K562 (cell line): ENCODE measurements around the gene NMT1. TPM values are rescaled to one million over a fixed set of nuclear protein-coding genes. Genes with fewer than 3 reads are reported as not detected.

Experiments
- ATAC-seq: fragments of 200-7000 bp; cut with Tn5 transposase; 3 replicates; pipeline ENCODE4 v1.9.1; 2020; ENCODE audit warnings: moderate library complexity
- BruUV-seq: library from RNA; stranded (reverse); fragments of 400-500 nt; replicated peaks from 2 replicates; lab custom pipeline; 2021; lab: Mats Ljungman, UMichigan
- CTCF ChIA-PET: fragments of 300-600 bp; formaldehyde crosslinking; extraction: SDS; loops from one replicate; lab custom pipeline; 2021; ENCODE audit warnings: low intra/inter-chr PET ratio; lab: Yijun Ruan, JAX
- POLR2A ChIA-PET: fragments of 300-600, 350-650 bp; sonication (Branson Sonifier 250); formaldehyde crosslinking; extraction: SDS; loops from one replicate; lab custom pipeline; 2021; ENCODE audit warnings: antibody characterized with exemption, inconsistent platforms; lab: Yijun Ruan, JAX
- DNase-seq, 4 experiments: peaks; one replicate each; pipeline versions ENCODE4 v3.0.0 to v3.0.0-alpha.2; 2011 to 2018; ENCODE audit warnings: low spot score in 3 of 4, mixed read lengths in 3 of 4; ENCODE audit errors: extremely low read depth in 1 of 4
- FAIRE-seq: peaks from 2 replicates; lab custom pipeline; 2011; peaks lifted over from hg19 to GRCh38; lab: Jason Lieb, UNC
- H2AFZ ChIP-seq: 2 replicates; pipeline ENCODE4 v1.6.0; 2011; ENCODE audit warnings: low read depth, low read length, control low read depth, inconsistent platforms
- H3K27ac ChIP-seq: fragments of 200-600 bp; 3 replicates; pipeline ENCODE4 v1.8.0; 2011; ENCODE audit warnings: low read depth, mild to moderate bottlenecking, control low read depth, inconsistent platforms, low read length, moderate library complexity, mixed read lengths; ENCODE audit errors: extremely low read depth
- H3K27me3 ChIP-seq, 2 experiments: fragments of 300-600 bp in 1 of 2; 2 replicates in 1 of 2; 3 replicates in 1 of 2; pipeline versions ENCODE4 v1.6.0 to v1.8.0; 2011; ENCODE audit warnings: inconsistent platforms in 2 of 2, low read length in 2 of 2, mild to moderate bottlenecking in 1 of 2, mixed read lengths in 1 of 2, moderate library complexity in 1 of 2; ENCODE audit not compliant: control insufficient read depth in 2 of 2, insufficient read depth in 2 of 2
- H3K36me3 ChIP-seq: fragments of 300-600 bp; 3 replicates; pipeline ENCODE4 v1.8.0; 2011; ENCODE audit warnings: mild to moderate bottlenecking, low read length, inconsistent platforms; ENCODE audit not compliant: control insufficient read depth, insufficient read depth
- H3K4me1 ChIP-seq, 2 experiments: fragments of 200-600 bp in 1 of 2; replicated peaks in 1 of 2; 2 replicates in 1 of 2; 3 replicates in 1 of 2; pipeline versions ENCODE4 v1.5.1 to v1.8.0; 2011; ENCODE audit warnings: inconsistent platforms in 2 of 2, low read length in 2 of 2, mild to moderate bottlenecking in 1 of 2, mixed read lengths in 1 of 2, moderate library complexity in 1 of 2; ENCODE audit not compliant: control insufficient read depth in 2 of 2, insufficient read depth in 2 of 2
- H3K4me2 ChIP-seq: 2 replicates; pipeline ENCODE4 v1.6.1; 2011; ENCODE audit warnings: low read length, control low read depth, inconsistent platforms, mixed read lengths; ENCODE audit not compliant: insufficient read depth
- H3K4me3 ChIP-seq: fragments of 200-600 bp; sonication (generic), shearing (Covaris generic); 2 replicates; pipeline ENCODE4 v1.5.1; 2016; ENCODE audit warnings: control low read depth, inconsistent platforms
- H3K79me2 ChIP-seq: fragments of 200-600 bp; 3 replicates; pipeline ENCODE4 v1.8.0; 2011; ENCODE audit warnings: low read length, inconsistent platforms; ENCODE audit not compliant: control insufficient read depth, insufficient read depth
- H3K9ac ChIP-seq, 2 experiments: 2 replicates each; pipeline versions ENCODE4 v1.6.0 to v1.6.1; 2011; ENCODE audit warnings: low read depth in 2 of 2, low read length in 2 of 2, control low read depth in 1 of 2, inconsistent platforms in 1 of 2, mild to moderate bottlenecking in 1 of 2, mixed read lengths in 1 of 2; ENCODE audit not compliant: insufficient read depth in 1 of 2
- H3K9me1 ChIP-seq: one replicate; pipeline ENCODE4 v1.6.0; 2011; ENCODE audit warnings: inconsistent platforms, mild to moderate bottlenecking, low read length, moderate library complexity; ENCODE audit not compliant: control insufficient read depth, insufficient read depth
- H3K9me3 ChIP-seq: replicated peaks from 2 replicates; pipeline ENCODE4 v1.5.1; 2011; ENCODE audit warnings: low read depth, low read length, inconsistent platforms; ENCODE audit not compliant: control insufficient read depth, insufficient read depth
- H4K20me1 ChIP-seq: replicated peaks from 2 replicates; pipeline ENCODE4 v1.6.1; 2011; ENCODE audit warnings: low read length, inconsistent platforms, mixed read lengths; ENCODE audit not compliant: control insufficient read depth, insufficient read depth
- ATF1 ChIP-seq, 2 experiments: fragments of 450-650 bp in 1 of 2; IDR thresholded peaks; 2 replicates each; pipeline ENCODE4 v1.6.1; 2016; ENCODE audit warnings: missing compliant biosample characterization in 1 of 2, missing genetic modification characterization in 1 of 2
- CCAR2 ChIP-seq: fragments of 200-400 bp; formaldehyde crosslinking; IDR thresholded peaks from 2 replicates; pipeline ENCODE4 v1.6.1; 2017; ENCODE audit warnings: mild to moderate bottlenecking, low read depth, low read length
- FOXM1 ChIP-seq, 2 experiments: fragments of 450-650 bp in 1 of 2; sonication (generic) in 1 of 2; formaldehyde crosslinking in 1 of 2; IDR thresholded peaks; 2 replicates each; pipeline versions ENCODE4 v1.6.1 to v1.9.0; 2017 to 2022; ENCODE audit warnings: low read depth in 2 of 2, mild to moderate bottlenecking in 2 of 2, missing genetic modification reagents in 1 of 2, moderate library complexity in 1 of 2
- GTF2F1 ChIP-seq: IDR thresholded peaks from 2 replicates; pipeline ENCODE4 v1.6.1; 2011; ENCODE audit warnings: low read depth, low read length, improper control_type of control experiment
- KDM4B ChIP-seq, 2 experiments: fragments of 450-650 bp in 1 of 2; sonication (generic) in 1 of 2; IDR thresholded peaks; 2 replicates each; pipeline ENCODE4 v1.6.1; 2016 to 2017; ENCODE audit warnings: borderline replicate concordance in 2 of 2, antibody characterized with exemption in 1 of 2, low read depth in 1 of 2, mild to moderate bottlenecking in 1 of 2
- KDM5B ChIP-seq: fragments of 200-600 bp; sonication (generic); IDR thresholded peaks from 2 replicates; pipeline ENCODE4 v1.6.1; 2012; ENCODE audit warnings: low read depth, mild to moderate bottlenecking, moderate library complexity, low read length, control low read depth, inconsistent platforms; ENCODE audit not compliant: insufficient replicate concordance
- NCOA4 ChIP-seq: fragments of 450-650 bp; IDR thresholded peaks from 2 replicates; pipeline ENCODE4 v1.6.1; 2018; ENCODE audit warnings: mild to moderate bottlenecking; ENCODE audit not compliant: partially characterized antibody
- PHB2 ChIP-seq: fragments of 450-650 bp; IDR thresholded peaks from 2 replicates; pipeline ENCODE4 v1.6.1; 2017; ENCODE audit warnings: low read depth
- POLR2G ChIP-seq: fragments of 200-400 bp; formaldehyde crosslinking; IDR thresholded peaks from 2 replicates; pipeline ENCODE4 v1.6.1; 2017; ENCODE audit warnings: low read depth, mild to moderate bottlenecking, antibody characterized with exemption, low read length, moderate library complexity
- SNAPC5 ChIP-seq: fragments of 250-450 bp; sonication (Bioruptor Pico); IDR thresholded peaks from 2 replicates; pipeline ENCODE4 v1.8.0; 2021; ENCODE audit warnings: moderate library complexity, mild to moderate bottlenecking, inconsistent platforms
- SRF ChIP-seq, 2 experiments: fragments of 250-450, 450-650 bp in 1 of 2; sonication (Bioruptor Pico) in 1 of 2; sonication (generic) in 1 of 2; formaldehyde crosslinking; IDR thresholded peaks; 2 replicates each; pipeline versions ENCODE4 v1.5.0 to v1.5.1; 2020 to 2022; ENCODE audit warnings: mild to moderate bottlenecking in 1 of 2, missing genetic modification reagents in 1 of 2
- TEAD1 ChIP-seq, 2 experiments: fragments of 450-650 bp in 1 of 2; sonication (generic) in 1 of 2; formaldehyde crosslinking; IDR thresholded peaks; 2 replicates each; pipeline versions ENCODE4 v1.4.0 to v1.8.0; 2020 to 2022; ENCODE audit warnings: mild to moderate bottlenecking in 2 of 2, missing genetic modification reagents in 1 of 2
- ZEB2 ChIP-seq: fragments of 450-650 bp; IDR thresholded peaks from 2 replicates; pipeline ENCODE4 v1.6.1; 2016
- ZKSCAN8 ChIP-seq: fragments of 200-800 bp; sonication (Bioruptor generic); IDR thresholded peaks from 2 replicates; pipeline ENCODE4 v1.6.1; 2016; ENCODE audit warnings: missing genetic modification characterization, missing compliant biosample characterization
- ZNF766 ChIP-seq: fragments of 200-800 bp; sonication (Bioruptor generic); conservative IDR thresholded peaks from 2 replicates; pipeline ENCODE4 v1.6.1; 2016; ENCODE audit warnings: missing genetic modification characterization, missing compliant biosample characterization
- WGBS: fragments of 100-300 bp; shearing (Covaris generic); methylation state at CpG from one replicate; pipeline ENCODE4 v1.1.6; 2016; ENCODE audit warnings: low coverage, mixed read lengths; ENCODE audit not compliant: insufficient coverage; ENCODE audit errors: missing lambda C conversion rate; 5-methylcytosine and 5-hydroxymethylcytosine counted together
- in situ Hi-C: fragments of 300-500 bp; cut with MboI; formaldehyde crosslinking; loops from 4 replicates; pipeline ENCODE4 v1.15.0; 2018; ENCODE audit warnings: inconsistent platforms, mixed read lengths
- intact Hi-C: fragments of 100-400 bp; cut with micrococcal nuclease; formaldehyde crosslinking; loops from 2 replicates; pipeline ENCODE4 v1.14.2; 2022
- polyA plus RNA-seq, 8 experiments: library from polyadenylated mRNA; depleted of rRNA in 4 of 8; stranded (reverse) in 5 of 8; unstranded in 3 of 8; fragments of >200 nt; fragmentation: Nextera tagmentation in 2 of 8; fragmentation: Illumina TruSeq in 1 of 8; extraction: Ambion mirVana in 2 of 8; extraction: Trizol in 1 of 8; gene quantifications; 2 replicates each; pipeline versions ENCODE4 v1.2.1 to v1.2.3, GENCODE V29; 2011 to 2014; ENCODE audit warnings: inconsistent platforms in 1 of 8, missing spikeins in 1 of 8
- total RNA-seq, 7 experiments: library from RNA; depleted of rRNA in 6 of 7; stranded (reverse); fragments of >200 nt in 6 of 7; fragmentation: Illumina TruSeq in 2 of 7; extraction: Trizol in 2 of 7; gene quantifications; 2 replicates each; pipeline versions ENCODE4 v1.2.1 to v1.2.3, GENCODE V29; 2011 to 2021; ENCODE audit warnings: low replicate concordance in 1 of 7

NMT1 gene
- total and polyA plus RNA-seq, 9 of the 15 experiments (the other 6 are each of a cell fraction or from before 2014, with no cell fraction given): 86.7 to 569 (median 213) TPM

- H3K4me3 ChIP-seq: no peak overlapping the region
- no peaks in the 10 kb centered on the region for H3K4me1 ChIP-seq
- ATAC-seq: no peak
- intact Hi-C loops (no loop called here), in situ Hi-C loops (no loop called here)
- H3K4me2 ChIP-seq: no peak overlapping the region
- CTCF ChIA-PET: interaction anchor here (0.7 kb wide), 1 partner anchor 181 kb away, joined by 3 read pairs; no protein-coding TSS in a partner anchor
- BruUV-seq: no TSS peak
- no peaks in the 10 kb centered on the region for H3K9me3 ChIP-seq
- no peaks in the 10 kb centered on the region for H3K27me3 ChIP-seq
- no peak overlapping the region for H2AFZ ChIP-seq
- no peak overlapping the region for H3K27ac ChIP-seq
- TF ChIP-seq FOXM1 (IDR thresholded peaks at IDR 0.05; ENCODE audit: low read depth) (no peak), FOXM1 (CRISPR knock-in tag; IDR thresholded peaks at IDR 0.05; ENCODE audit: low read depth) (no peak)
- H3K79me2 ChIP-seq: no peaks in the 10 kb centered on the region
- FAIRE-seq: no peak
- peaks cover 4% of the 10 kb centered on the region for H4K20me1 ChIP-seq
- 96% methylated on average over 7 of the region's 9 CpGs for WGBS
- no peak overlapping the region; a peak in 1 of 4 replicates for H3K9ac ChIP-seq
- no peak for DNase-seq
- POLR2A ChIA-PET: interaction anchor here (1.0 kb wide), 1 partner anchor 47 kb away, joined by 4 read pairs; no protein-coding TSS in a partner anchor
- no peaks in the 10 kb centered on the region for H3K9me1 ChIP-seq
- peaks cover 94% of the 10 kb centered on the region for H3K36me3 ChIP-seq
Measured at GRCh38 chr17:45101546-45101882, 40.4 kb downstream of the NMT1 start.

- H3K9me3 ChIP-seq: no peaks in the 10 kb centered on the region
- no peak overlapping the region for H3K4me2 ChIP-seq
- ChIA-PET CTCF (no interaction called here), POLR2A (interaction anchor here (0.6 to 1.8 kb wide), 2 partner anchors 10 to 70 kb away, joined by 3 to 5 read pairs; no protein-coding TSS in a partner anchor)
- H3K27me3 ChIP-seq: no peaks in the 10 kb centered on the region
- no peak for FAIRE-seq
- intact Hi-C loops: no loop called here
- peaks cover 10% of the 10 kb centered on the region for H4K20me1 ChIP-seq
- WGBS: 92% methylated on average over 12 of the region's 12 CpGs
- H3K36me3 ChIP-seq: peaks cover 94% of the 10 kb centered on the region
- H3K9me1 ChIP-seq: no peaks in the 10 kb centered on the region
- no peak overlapping the region for H2AFZ ChIP-seq
- no peak overlapping the region for H3K27ac ChIP-seq
- no peak overlapping the region; a peak in 1 of 4 replicates for H3K9ac ChIP-seq
- no TSS peak for BruUV-seq
- in situ Hi-C loops: no loop called here
- H3K4me1 ChIP-seq: no peaks in the 10 kb centered on the region
- DNase-seq: no peak
- ATAC-seq: no peak
- no peaks in the 10 kb centered on the region for H3K79me2 ChIP-seq
- H3K4me3 ChIP-seq: no peak overlapping the region
- TF ChIP-seq KDM4B (IDR thresholded peaks at IDR 0.05; ENCODE audit: borderline replicate concordance in 2 of 2, low read depth in 1 of 2) (no peak), SRF (CRISPR knock-in tag; IDR thresholded peaks at IDR 0.05) (no peak), TEAD1 (CRISPR knock-in tag; IDR thresholded peaks at IDR 0.05) (no peak), ZKSCAN8 (CRISPR knock-in tag) (no peak), KDM5B (no peak), NCOA4 (no peak), ZEB2 (no peak), ZNF766 (CRISPR knock-in tag) (no peak), GTF2F1 (no peak), SNAPC5 (CRISPR knock-in tag) (no peak), POLR2G (no peak), CCAR2 (no peak), ATF1 (CRISPR knock-in tag; IDR thresholded peaks at IDR 0.05) (no peak), ATF1 (tag; IDR thresholded peaks at IDR 0.05) (no peak), PHB2 (no peak)
Measured at GRCh38 chr17:45101883-45102811, 41.0 kb downstream of the NMT1 start.
